Stimulated activated CD4-positive, alpha-beta T cell treated with anti-CD3 and anti-CD28 coated beads, Interleukin-15, amount 100 ng/mL, for 24 hours (primary cell): ENCODE measurements around the gene P4HA2.

Experiments used
- DNase-seq: peaks from one replicate; pipeline ENCODE4 v3.0.0-alpha.2; 2020

The P4HA2 gene

GRCh38 chr5:132246806-132247205 is 19.2 kb upstream of the P4HA2 start:
- no peak for DNase-seq

GRCh38 chr5:132245593-132245992 is 17.9 kb upstream of the P4HA2 start:
- no peak for DNase-seq

DNA sequence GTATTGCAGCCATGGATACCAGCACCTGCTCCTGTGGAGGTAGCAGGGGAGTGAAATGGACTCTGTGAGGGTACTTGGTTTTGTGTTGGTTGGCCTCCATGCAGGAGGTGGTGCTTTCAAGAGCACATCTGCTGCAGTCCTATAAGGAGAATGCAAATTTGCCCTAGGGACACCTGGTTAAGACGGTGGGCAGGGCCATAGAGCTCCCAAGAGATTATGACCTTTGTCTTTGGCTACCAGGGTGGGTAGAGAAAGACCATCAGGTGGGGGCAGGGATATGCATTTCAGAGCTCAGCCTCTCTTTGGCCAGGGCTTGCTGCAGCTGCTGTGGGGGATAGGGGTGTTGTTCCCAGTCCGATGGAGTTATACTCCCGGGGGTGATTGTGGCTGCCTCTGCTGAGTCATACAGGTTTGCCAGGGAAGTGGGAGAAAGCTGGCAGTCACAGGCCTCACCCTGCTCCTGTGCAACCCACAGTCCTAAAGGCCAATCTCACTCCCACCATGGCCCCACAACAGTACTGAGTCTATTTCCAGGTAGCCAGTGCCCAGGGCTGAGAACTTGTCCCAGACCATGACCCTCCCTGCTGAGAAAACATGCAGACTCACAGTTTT is 15.8 kb upstream of the P4HA2 start:
- DNase-seq = no peak

DNA sequence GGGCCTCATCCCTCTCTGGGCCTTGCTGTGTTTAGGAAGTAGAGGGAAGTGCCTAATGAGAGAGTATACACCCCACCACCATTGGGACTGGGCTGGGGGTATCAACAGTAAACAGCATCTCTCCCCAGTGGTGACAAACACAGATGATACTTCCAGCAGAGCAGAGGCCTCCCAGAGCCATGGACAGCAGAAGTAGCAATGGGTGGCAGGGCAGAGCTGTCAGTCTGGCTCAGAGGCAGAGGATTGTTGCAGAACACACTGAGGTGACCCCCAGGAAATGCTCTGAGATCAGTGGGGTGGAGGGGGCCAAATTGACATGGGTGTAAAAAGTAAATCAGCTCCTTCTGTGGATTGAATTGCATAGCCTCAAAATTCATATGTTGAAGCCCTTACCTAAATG is 12.1 kb upstream of the P4HA2 start:
- DNase-seq = no peak

DNA sequence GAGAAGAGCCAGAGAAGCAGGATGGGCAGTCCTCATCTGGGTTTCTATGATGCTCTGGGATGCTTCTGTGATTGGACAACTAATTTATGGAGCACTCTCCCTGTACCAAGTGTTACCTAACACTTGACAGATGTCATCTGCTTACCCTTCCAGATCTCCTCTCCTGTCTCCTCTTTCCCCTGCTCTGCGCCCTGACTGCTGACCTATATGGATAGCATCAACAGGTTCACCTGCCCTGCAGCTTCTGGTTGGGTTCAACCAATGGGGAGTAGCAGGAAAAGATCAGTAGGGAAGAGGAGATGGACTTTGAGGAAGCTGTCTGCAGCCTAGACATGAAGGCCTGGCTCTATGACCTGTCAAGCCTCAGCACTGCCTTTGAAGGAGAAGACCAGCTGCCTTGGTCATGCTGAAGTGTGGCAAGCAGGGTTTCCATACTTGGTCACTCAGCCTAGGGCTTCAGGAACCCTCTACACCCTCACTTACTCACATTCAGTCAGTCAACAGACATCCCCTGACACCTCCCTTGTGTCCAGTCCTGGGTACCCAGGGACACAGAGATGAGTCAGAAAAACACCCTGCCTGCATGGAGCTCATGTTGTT is 11.3 kb upstream of the P4HA2 start:
- DNase-seq = no peak

DNA sequence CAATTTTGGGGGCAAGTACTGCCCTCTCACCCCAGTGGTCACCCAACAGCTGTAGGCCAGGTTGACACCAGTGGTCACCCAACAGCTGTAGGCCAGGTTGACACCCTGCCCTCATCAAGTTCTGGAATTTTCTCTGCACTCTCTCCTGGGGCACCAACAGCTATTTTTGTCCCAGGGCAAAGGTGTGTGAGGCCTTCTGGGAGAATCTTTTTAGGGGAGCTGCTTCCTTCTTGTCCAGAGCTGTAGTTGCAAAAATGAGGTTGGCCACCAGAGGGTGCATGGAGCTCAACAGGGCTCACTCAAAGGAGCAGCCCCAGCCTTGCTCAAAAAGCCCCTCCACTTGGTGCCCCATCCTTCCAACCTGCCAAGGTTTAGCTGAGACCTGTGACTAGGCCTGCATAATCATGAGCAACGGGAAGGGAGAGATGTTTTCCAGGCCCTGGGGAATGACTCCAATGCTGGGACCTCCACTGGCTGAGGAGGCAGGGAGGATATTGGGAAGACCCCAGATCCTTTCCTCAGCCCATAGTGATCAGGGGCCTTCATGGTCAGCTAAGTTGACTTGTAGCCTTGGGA is 10.6 kb upstream of the P4HA2 start:
- peak; percentile 88 for DNase-seq

- DNase-seq = no peak
Measured at GRCh38 chr5:132237670-132238069, 10.0 kb upstream of the P4HA2 start.

- DNase-seq = no peak
Measured at GRCh38 chr5:132237141-132237540, 9.5 kb upstream of the P4HA2 start.

DNA sequence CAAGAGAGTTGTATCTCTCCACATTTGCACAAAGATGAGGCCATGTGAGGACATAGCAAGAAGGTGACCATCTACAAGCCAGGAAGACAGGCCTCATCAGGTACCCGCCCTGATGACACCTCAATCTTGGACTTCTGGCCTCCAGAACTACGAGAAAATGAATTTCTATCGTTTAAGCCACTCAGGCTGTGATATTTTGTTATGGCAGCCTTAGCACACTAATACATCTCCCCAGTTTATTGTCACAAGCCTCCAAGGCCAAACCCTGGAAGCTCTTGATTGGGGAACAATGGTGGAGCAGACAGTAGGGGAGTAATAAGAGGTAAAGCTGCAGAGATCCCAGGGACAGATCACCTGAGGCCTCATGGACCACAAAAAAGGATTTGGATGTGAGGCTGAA is 7.7 kb upstream of the P4HA2 start:
- DNase-seq = no peak

GRCh38 chr5:132234684-132235062 is 7.0 kb upstream of the P4HA2 start:
- DNase-seq = no peak

GRCh38 chr5:132233811-132234683 is 6.4 kb upstream of the P4HA2 start:
- DNase-seq = no peak

DNA sequence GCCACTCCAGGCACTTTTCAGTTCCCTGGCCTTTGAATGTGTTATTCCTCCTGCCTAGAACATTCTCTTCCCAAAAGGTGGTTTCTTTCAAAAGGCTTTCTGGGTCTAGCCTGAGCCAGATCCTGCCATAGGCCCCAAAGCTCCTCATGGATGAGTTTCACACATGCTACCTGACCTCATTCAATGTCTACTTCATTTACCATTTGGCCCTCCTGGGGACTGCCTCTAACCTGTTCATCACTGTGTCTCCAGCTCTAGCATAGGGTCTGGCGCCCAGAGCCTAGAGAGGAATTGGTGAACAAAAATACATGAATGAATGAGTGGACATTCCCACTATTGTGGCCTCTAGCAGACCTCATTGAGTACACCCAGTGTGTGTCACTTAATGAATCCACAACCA is 5.4 kb upstream of the P4HA2 start:
- DNase-seq = no peak

- DNase-seq = no peak
Measured at GRCh38 chr5:132232465-132232864, 4.8 kb upstream of the P4HA2 start.

DNA sequence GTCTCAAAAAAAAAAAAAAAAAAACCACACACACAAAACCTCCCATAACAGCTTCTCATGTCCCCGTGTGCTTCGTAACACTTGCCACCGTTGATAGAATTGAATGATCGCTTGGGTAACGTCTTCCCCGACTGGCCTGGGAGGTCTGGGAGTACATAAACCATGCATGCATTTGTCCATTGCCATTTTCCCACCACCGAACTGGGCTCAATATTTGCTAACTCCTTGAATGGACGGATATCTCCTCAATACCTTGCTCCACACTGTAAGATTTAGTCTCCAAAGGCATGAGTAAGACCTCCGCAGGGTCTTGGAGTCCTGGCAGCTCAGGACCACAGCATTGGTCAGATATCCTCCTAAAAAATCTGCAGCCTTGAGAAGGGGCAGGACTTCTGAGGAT is 3.2 kb upstream of the P4HA2 start:
- no peak for DNase-seq

- no peak for DNase-seq
Measured at GRCh38 chr5:132229236-132229635, 1.6 kb upstream of the P4HA2 start.

- no peak for DNase-seq
Measured at GRCh38 chr5:132228241-132229035, 785 bp upstream of the P4HA2 start.

- DNase-seq = no peak
Measured at GRCh38 chr5:132227235-132227484, 493 bp downstream of the P4HA2 start.

GRCh38 chr5:132226516-132227234 is 978 bp downstream of the P4HA2 start:
- DNase-seq = no peak

GRCh38 chr5:132225165-132226032 is 2.3 kb downstream of the P4HA2 start:
- peak; percentile 59 for DNase-seq

DNA sequence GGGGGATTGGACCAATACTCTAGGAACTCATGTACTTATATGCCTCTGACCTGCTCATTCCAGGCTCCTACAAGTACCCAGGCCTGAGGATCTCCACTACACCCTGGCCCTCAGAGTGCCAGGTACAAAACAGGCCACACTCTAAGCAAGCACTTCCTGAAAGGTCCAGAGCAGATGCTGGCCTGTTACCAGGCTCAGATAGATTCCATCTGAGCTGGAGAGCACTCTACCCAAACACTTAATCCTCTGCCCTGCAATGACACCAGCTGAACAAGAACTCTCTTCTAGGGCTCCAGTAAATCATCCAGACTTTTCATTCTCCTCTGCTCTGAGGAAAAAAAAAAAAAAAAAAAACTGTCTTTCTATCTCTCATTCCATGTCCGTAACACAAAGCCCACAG is 2.9 kb downstream of the P4HA2 start:
- no peak for DNase-seq

GRCh38 chr5:132223861-132224260 is 3.8 kb downstream of the P4HA2 start:
- DNase-seq = no peak

GRCh38 chr5:132222649-132223038 is 5.0 kb downstream of the P4HA2 start:
- DNase-seq = no peak
